Gastroesophageal sphincter (tissue), 4 donors: ENCODE results near the gene KLHDC9. TPM values are rescaled to one million over a fixed set of nuclear protein-coding genes. Genes with fewer than 3 reads are reported as not detected.

Experiments
- ATAC-seq: fragments of 150-250 bp; one replicate; pipeline ENCODE4 v1.9.1; 2016; ENCODE audit warnings: mild to moderate bottlenecking, moderate library complexity
- H3K27ac ChIP-seq, 4 donors: fragments of 200-600 bp; sonication (generic) in 3 of 4; 1 replicate in 3 of 4; 2 replicates in 1 of 4; pipeline ENCODE4 v1.5.1; 2016 to 2019
- H3K27me3 ChIP-seq: fragments of 200-600 bp; sonication (generic); one replicate; pipeline ENCODE4 v1.5.1; 2019
- H3K36me3 ChIP-seq, 2 donors: fragments of 200-600 bp; sonication (generic); one replicate each; pipeline ENCODE4 v1.5.1; 2019; ENCODE audit warnings: control low read depth in 1 of 2
- H3K4me1 ChIP-seq, 3 donors: fragments of 200-600 bp; sonication (generic); 1 replicate in 2 of 3; 2 replicates in 1 of 3; pipeline ENCODE4 v1.5.1; 2016 to 2019; ENCODE audit warnings: control low read depth in 2 of 3
- H3K4me3 ChIP-seq, 2 donors: fragments of 200-600 bp; sonication (generic); one replicate each; pipeline ENCODE4 v1.5.1; 2019; ENCODE audit warnings: mild to moderate bottlenecking in 1 of 2, moderate library complexity in 1 of 2
- H3K9me3 ChIP-seq, 3 donors: fragments of 200-600 bp; sonication (generic); one replicate each; pipeline ENCODE4 v1.5.1; 2017 to 2019; ENCODE audit warnings: control low read depth in 2 of 3
- EP300 ChIP-seq: sonication (generic); formaldehyde crosslinking; IDR thresholded peaks from one replicate; pipeline ENCODE4 v1.6.1; 2017; ENCODE audit warnings: antibody characterized with exemption, mild to moderate bottlenecking
- POLR2A ChIP-seq, 2 donors: fragments of 450-650 bp; IDR thresholded peaks; one replicate each; pipeline ENCODE4 v1.6.1; 2017; ENCODE audit warnings: antibody characterized with exemption in 2 of 2, mild to moderate bottlenecking in 2 of 2, moderate library complexity in 1 of 2
- POLR2AphosphoS5 ChIP-seq: sonication (generic); formaldehyde crosslinking; IDR thresholded peaks from one replicate; pipeline ENCODE4 v1.6.1; 2017; ENCODE audit warnings: antibody characterized with exemption
- WGBS, 2 donors: methylation state at CpG; one replicate each; pipeline ENCODE4 v1.1.5; 2018; ENCODE audit warnings: low coverage in 1 of 2; 5-methylcytosine and 5-hydroxymethylcytosine counted together
- total RNA-seq, 4 donors: library from RNA; depleted of rRNA; stranded (reverse); fragments of >200 nt; gene quantifications; one replicate each; pipeline ENCODE4 v1.1.0, GENCODE V29; 2016
- TF ChIP-seq, protein P1 (sequence below), 4 experiments: fragments of 200-600 bp in 2 of 4; fragments of 450-650 bp in 2 of 4; sonication (generic) in 1 of 4; IDR thresholded peaks; one replicate each; pipeline ENCODE4 v1.5.1; 2017 to 2019; ENCODE audit warnings: antibody characterized with exemption in 4 of 4, mild to moderate bottlenecking in 2 of 4, moderate library complexity in 2 of 4

The KLHDC9 gene
- total RNA-seq, 4 donors from 2014 or later: 3.5 to 22.6 (median 8.6) TPM

DNA sequence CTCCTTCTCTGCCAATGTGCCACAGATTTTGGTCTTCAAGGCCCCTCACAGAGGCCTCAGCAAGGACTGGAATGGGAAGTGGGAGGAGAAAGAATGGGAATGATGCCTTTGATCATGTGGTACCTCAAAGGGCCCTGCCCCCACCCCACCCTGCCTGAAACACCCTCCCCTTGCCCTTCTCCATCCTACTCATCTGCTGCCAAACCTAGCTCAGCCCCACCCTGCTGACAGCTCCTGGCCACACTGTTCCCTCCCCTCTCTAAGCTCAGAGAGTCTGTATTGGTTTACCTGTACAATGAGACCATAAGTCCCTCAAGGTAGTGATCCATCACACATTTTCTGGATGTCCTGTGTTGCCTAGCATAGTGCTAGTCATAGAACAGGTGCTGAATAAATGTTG, 21.8 kb upstream of the KLHDC9 start:
- Histone ChIP-seq H3K27ac (no peak overlapping the region), H3K36me3 (no peaks in the 10 kb centered on the region), H3K9me3 (no peaks in the 10 kb centered on the region), H3K27me3 (peaks cover 21% of the 10 kb centered on the region), H3K4me1 (no peaks in the 10 kb centered on the region), H3K4me3 (no peak overlapping the region)
- ATAC-seq: no peak
- TF ChIP-seq, protein P1, sequence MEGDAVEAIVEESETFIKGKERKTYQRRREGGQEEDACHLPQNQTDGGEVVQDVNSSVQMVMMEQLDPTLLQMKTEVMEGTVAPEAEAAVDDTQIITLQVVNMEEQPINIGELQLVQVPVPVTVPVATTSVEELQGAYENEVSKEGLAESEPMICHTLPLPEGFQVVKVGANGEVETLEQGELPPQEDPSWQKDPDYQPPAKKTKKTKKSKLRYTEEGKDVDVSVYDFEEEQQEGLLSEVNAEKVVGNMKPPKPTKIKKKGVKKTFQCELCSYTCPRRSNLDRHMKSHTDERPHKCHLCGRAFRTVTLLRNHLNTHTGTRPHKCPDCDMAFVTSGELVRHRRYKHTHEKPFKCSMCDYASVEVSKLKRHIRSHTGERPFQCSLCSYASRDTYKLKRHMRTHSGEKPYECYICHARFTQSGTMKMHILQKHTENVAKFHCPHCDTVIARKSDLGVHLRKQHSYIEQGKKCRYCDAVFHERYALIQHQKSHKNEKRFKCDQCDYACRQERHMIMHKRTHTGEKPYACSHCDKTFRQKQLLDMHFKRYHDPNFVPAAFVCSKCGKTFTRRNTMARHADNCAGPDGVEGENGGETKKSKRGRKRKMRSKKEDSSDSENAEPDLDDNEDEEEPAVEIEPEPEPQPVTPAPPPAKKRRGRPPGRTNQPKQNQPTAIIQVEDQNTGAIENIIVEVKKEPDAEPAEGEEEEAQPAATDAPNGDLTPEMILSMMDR (IDR thresholded peaks at IDR 0.05): no peak
- no peak for TF ChIP-seq POLR2A (IDR thresholded peaks at IDR 0.05)
- no peak for TF ChIP-seq POLR2AphosphoS5
- TF ChIP-seq EP300: no peak

DNA sequence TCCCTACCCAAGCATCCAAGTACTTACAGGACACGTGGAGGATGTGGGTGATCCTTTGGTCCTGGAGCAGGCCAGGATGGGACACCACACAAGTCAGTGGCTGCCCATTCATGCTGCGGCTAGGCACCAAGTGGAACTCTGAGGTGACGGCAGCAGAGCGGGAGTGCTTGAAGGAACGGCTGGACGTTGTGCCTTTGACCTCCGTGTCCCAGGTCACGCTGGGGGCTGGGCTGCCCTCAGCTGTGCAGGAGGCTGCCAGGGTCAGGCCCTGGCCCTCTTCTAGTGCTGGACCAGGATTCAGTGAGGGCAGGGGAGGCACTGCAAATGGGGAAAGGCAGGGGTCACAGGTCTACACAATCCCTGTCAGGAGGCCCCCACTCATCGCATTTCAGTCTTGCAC, 20.7 kb upstream of the KLHDC9 start:
- no peak for ATAC-seq
- Histone ChIP-seq H3K36me3 (no peaks in the 10 kb centered on the region), H3K4me1 (no peaks in the 10 kb centered on the region), H3K9me3 (no peaks in the 10 kb centered on the region), H3K4me3 (no peak overlapping the region), H3K27me3 (peaks cover 21% of the 10 kb centered on the region), H3K27ac (no peak overlapping the region)
- no peak for TF ChIP-seq EP300
- no peak for TF ChIP-seq POLR2AphosphoS5
- no peak for TF ChIP-seq POLR2A (IDR thresholded peaks at IDR 0.05)
- TF ChIP-seq, protein P1 (IDR thresholded peaks at IDR 0.05): no peak
- WGBS, 2 donors: 60 to 100% methylated on average over 1 to 2 of the region's 9 CpGs

DNA sequence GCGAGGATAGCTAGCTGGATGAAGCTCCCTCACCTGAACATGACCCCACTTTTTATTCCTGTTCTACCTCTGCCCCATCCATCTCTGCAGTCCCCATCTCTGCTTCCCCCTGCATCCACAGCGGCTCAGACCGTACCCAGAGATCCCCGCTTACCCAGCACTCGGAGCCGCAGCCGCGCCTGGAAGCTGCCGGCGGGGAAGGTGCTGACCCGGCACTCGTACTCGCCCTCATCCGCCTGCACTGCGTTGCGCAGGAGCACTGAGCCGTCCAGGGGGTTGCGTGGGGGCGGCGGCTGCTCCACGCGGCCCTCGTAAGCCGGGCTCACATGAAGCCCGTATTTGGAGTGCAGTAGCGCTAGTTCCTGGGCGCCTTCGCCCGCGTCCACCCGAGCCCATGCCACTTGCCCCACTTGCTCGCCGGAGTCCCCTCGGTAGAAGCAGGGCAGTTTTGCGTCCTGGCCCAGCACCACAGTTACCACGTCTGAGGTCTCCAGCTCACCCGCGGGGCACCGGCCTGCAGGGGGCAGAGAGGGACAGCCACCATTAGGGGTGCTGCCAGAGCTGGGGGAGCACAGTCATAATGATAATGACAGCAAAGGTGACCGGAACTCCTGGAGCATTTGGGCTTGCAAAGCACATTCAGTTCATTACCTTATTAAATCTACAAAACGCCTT, 18.6 kb upstream of the KLHDC9 start:
- Histone ChIP-seq H3K36me3 (no peaks in the 10 kb centered on the region), H3K27ac (no peak overlapping the region), H3K9me3 (no peaks in the 10 kb centered on the region), H3K4me3 (no peak overlapping the region), H3K4me1 (no peaks in the 10 kb centered on the region), H3K27me3 (peaks cover 21% of the 10 kb centered on the region)
- ATAC-seq: no peak
- WGBS, 2 donors: 60 to 86% methylated on average over 1 to 3 of the region's 41 CpGs
- TF ChIP-seq POLR2AphosphoS5: no peak
- no peak for TF ChIP-seq EP300
- TF ChIP-seq, protein P1 (IDR thresholded peaks at IDR 0.05): no peak
- TF ChIP-seq POLR2A (IDR thresholded peaks at IDR 0.05): no peak

DNA sequence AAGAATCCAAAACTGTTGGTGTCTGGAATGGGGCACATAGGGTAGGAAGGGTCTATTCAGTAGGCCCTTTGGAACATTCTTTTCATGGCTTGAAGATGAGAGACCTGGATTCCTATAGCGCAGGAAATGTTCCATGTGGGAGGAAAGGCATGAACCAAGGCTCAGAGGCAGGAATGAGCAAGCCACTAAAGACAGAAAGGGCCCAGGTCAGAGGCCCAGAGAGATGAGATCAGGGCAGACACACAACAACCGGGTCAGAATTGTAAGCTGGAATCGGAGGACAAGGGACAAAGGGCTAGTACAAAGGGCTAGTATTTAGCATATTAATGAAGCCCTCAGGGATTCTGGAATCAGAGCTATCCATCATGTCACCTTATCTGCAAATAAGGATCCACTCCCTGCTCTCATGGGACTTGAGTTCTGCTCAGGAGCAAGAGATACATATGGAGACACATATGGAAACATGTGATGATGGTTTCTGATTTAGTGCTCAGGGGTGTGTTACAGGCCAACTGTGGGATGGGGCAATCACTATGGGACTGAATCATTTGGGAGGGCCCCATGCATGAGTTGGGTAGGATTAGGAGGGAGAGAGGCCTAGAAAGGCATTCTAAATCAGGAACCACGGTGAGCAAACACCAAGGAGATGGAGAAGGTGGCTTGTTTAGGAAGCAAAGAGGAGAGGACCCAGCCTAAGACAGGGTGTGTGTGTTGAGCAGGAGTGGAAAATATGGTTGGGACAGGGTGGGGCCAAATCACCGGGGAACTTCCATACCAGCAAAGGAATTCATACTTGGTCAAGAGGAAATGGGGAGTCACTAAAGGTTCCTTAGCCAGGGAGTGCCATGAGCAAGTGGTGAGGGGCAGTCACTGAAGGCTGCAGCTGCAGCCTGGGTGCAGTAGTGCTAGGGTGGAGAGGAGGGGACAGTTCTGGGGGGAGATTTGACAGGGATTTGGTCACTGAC, 17.4 kb upstream of the KLHDC9 start:
- Histone ChIP-seq H3K9me3 (no peaks in the 10 kb centered on the region), H3K4me3 (no peak overlapping the region), H3K4me1 (no peaks in the 10 kb centered on the region), H3K27me3 (peaks cover 21% of the 10 kb centered on the region), H3K36me3 (no peaks in the 10 kb centered on the region), H3K27ac (no peak overlapping the region)
- ATAC-seq: no peak
- no peak for TF ChIP-seq POLR2A (IDR thresholded peaks at IDR 0.05)
- TF ChIP-seq POLR2AphosphoS5: no peak
- TF ChIP-seq EP300: no peak
- 76% methylated on average over 4 to 5 of the region's 5 CpGs for WGBS, 2 donors

DNA sequence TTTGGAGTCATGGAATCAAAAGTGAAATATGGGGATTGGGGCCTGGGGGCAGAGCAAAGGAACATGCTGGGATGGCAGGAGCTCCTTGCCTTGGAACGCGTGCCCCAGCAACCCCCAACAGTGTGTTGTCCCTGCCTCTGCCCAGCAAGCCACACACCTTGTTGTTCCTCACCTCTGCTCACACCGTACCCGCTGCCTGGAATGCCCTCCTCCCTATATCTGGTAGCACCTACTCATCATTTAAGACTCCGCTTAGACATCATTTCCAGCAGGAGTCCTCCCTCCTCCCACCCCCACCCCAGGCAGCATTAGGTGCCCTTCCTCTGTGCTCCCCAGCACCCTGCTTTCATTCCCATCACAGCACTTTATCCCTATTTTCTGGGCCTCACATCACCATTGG, 16.6 kb upstream of the KLHDC9 start:
- no peak overlapping the region for H3K4me3 ChIP-seq
- no peaks in the 10 kb centered on the region for H3K4me1 ChIP-seq
- no peak for TF ChIP-seq POLR2A (IDR thresholded peaks at IDR 0.05)
- no peak for TF ChIP-seq POLR2AphosphoS5
- TF ChIP-seq EP300: no peak
- TF ChIP-seq, protein P1 (IDR thresholded peaks at IDR 0.05): no peak
- no peaks in the 10 kb centered on the region for H3K36me3 ChIP-seq
- 67 to 75% methylated on average over 3 to 5 of the region's 5 CpGs for WGBS, 2 donors
- ATAC-seq: no peak
- no peak overlapping the region for H3K27ac ChIP-seq
- H3K27me3 ChIP-seq: peaks cover 21% of the 10 kb centered on the region
- H3K9me3 ChIP-seq: no peaks in the 10 kb centered on the region
